Large intestine (tissue), 3 donors: ENCODE results near the gene KLF16. TPM values are rescaled to one million over a fixed set of nuclear protein-coding genes. Genes with fewer than 3 reads are reported as not detected.

ENCODE experiments used
- DNase-seq, 2 donors: peaks; one replicate each; pipeline versions ENCODE4 v3.0.0 to v3.0.0-alpha.2; 2013
- H3K27ac ChIP-seq: one replicate; pipeline ENCODE4 v1.5.1; 2013; ENCODE audit warnings: low read length
- H3K27me3 ChIP-seq: 2 replicates; pipeline ENCODE4 v1.6.1; 2013; ENCODE audit warnings: low read length; ENCODE audit not compliant: control insufficient read depth, insufficient read depth
- H3K36me3 ChIP-seq: 2 replicates; pipeline ENCODE4 v1.6.1; 2013; ENCODE audit warnings: low read length; ENCODE audit not compliant: control insufficient read depth, insufficient read depth
- H3K4me1 ChIP-seq: one replicate; pipeline ENCODE4 v1.6.1; 2013; ENCODE audit warnings: low read length; ENCODE audit not compliant: control insufficient read depth, insufficient read depth
- H3K4me3 ChIP-seq: one replicate; pipeline ENCODE4 v1.5.1; 2013; ENCODE audit warnings: low read length
- H3K9me3 ChIP-seq: one replicate; pipeline ENCODE4 v1.6.1; 2013; ENCODE audit warnings: mild to moderate bottlenecking, low read depth, low read length, moderate library complexity; ENCODE audit not compliant: control insufficient read depth
- WGBS: methylation state at CpG from one replicate; pipeline ENCODE4 v1.1.5; 2013; ENCODE audit warnings: low lambda C conversion rate; ENCODE audit not compliant: insufficient coverage; 5-methylcytosine and 5-hydroxymethylcytosine counted together
- polyA plus RNA-seq: library from polyadenylated mRNA; unstranded; fragments of 120-200 nt; gene quantifications from one replicate; pipeline ENCODE4 v1.2.1, GENCODE V29; 2013

KLF16 gene
- polyA plus RNA-seq, 1 donor: 19.5 TPM

DNA sequence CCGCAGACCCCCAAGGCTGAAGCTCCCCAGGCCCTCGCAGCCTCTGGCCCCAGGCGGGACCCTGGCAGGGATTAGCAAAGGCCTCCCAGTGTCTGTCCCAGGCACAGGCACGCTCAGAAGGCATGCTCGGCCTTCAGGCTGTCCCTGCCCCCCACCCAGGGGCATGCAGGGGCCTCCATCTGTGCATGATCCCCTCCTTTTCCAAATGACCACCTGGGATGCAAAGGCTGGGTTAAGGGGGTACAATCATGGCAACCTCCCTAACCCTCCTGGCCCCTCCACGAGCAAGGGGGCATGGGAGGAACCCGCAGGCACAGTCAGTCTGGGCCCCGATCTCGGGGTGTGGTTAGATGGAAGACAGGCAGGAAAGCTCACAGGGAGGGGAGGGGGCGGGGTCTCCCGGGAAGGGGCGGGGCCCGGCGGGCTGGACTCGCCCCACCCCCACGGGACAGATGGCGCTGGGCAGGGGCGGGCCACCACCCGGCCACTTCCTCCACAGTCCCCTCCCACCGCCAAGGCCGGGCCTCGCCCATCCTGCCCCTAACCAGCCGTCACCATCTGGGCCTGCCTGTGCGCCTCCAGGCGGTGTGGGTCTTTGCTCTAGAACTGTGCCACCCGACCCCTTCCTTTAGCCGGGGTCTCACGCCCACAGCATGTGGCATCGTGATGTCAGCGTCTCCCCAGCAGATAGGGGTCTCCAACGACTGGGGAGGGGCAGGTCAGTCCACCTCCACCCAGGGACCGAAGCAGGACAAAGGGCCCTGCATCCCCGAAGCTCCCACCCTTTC, 8.1 kb downstream of the KLF16 start:
- peak; percentile 85 to 92 for DNase-seq
- H3K4me3 ChIP-seq: peak overlapping the region; percentile 42
- no CpG with 5 or more reads among the region's 33 CpGs for WGBS
- peaks cover 70% of the 10 kb centered on the region for H3K4me1 ChIP-seq
- no peaks in the 10 kb centered on the region for H3K9me3 ChIP-seq
- H3K27ac ChIP-seq: peak overlapping the region; percentile 87
- no peaks in the 10 kb centered on the region for H3K27me3 ChIP-seq
- peaks cover 4% of the 10 kb centered on the region for H3K36me3 ChIP-seq

DNA sequence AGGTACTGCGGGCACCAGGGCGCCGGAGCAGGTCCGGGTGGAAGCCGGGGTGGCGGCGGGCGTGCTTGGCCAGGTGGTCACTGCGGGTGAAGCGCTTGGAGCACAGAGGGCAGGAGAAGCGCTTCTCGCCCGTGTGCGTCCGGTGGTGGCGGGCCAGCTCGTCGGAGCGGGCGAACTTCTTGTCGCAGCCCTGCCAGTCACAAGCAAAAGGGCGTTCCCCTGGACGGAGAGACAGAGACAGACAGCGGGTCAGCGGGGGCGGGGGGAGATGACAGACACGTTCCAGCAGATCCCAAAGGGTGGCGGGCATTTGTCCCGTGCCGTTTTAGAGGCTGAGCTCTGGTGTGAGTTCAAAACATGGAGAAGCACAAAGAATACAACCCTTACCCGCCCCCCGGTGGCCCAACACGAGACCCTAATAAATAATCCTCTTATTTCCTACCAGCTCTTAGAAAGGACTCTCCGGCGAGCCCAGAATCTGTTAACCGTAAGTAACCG, 8.8 kb downstream of the KLF16 start:
- no peak for DNase-seq
- WGBS: no CpG with 5 or more reads among the region's 37 CpGs
- Histone ChIP-seq H3K27me3 (no peaks in the 10 kb centered on the region), H3K36me3 (peaks cover 4% of the 10 kb centered on the region), H3K27ac (peak overlapping the region; percentile 87), H3K9me3 (no peaks in the 10 kb centered on the region), H3K4me3 (no peak overlapping the region), H3K4me1 (peaks cover 64% of the 10 kb centered on the region)

DNA sequence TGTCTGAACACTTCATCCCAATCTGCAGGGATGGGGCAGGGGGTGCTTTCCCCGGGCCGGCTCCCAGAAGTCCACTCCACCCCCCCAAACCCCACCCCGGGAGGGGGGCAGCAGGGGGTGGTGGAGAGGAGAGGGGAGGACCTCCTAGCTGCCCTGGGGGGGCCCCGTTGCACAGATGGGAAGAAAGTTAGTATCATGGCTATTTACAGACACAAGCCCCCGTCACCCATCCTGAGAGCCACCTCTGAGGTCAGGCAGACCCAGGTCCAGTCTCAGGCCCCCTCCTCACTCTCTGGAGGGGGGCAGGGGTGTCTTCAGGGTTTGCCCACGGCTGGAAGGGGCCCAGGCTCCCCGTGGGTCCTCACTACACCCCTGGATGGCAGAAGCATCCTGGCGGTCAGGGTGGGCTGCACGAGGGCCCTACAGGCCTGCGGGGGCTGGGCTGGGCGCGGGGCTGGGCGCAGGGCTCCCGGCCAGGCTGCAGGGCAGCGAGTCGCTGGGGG, 9.3 kb downstream of the KLF16 start:
- no peak for DNase-seq
- Histone ChIP-seq H3K4me1 (peaks cover 59% of the 10 kb centered on the region), H3K27ac (no peak overlapping the region), H3K27me3 (no peaks in the 10 kb centered on the region), H3K4me3 (no peak overlapping the region), H3K9me3 (no peaks in the 10 kb centered on the region), H3K36me3 (peaks cover 4% of the 10 kb centered on the region)
- WGBS: no CpG with 5 or more reads among the region's 16 CpGs

DNA sequence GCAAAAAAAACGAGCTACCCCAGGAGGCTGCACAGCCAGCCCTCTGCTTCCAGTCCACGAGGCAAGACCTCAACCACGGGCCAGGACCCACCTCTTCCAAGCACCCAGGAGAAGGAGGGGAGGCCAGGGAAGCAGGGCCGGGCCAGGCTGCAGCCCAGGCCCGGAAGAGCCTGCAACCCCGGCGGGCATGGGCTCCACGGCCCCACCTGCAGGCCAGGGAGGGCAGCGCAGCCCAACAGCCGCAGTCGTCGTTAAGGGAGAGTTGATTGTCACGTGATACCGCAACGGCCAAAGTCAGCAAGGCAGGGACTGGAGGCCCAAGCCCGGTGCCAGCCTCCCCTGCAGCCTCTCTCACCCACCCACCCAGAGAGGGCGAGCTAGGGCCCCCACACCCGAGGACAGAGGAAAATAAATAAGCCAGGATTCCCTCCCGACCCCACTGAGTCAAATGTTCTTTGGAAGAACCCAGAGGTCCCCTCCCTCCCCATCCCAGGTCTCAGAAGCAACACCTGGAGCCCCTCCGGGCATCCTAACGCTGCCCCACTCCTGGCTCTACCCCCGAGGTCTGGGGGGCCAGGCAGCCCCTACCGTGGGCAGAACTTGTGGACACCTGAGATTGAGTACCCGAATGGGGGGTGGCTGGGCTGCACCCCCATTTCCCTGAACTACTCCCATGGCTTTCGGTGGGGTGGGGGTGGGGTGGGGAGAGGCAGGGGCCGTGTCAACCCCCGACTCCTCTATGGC, 9.9 kb downstream of the KLF16 start:
- DNase-seq: peak; percentile 85 to 89
- Histone ChIP-seq H3K27me3 (no peaks in the 10 kb centered on the region), H3K4me1 (peaks cover 53% of the 10 kb centered on the region), H3K27ac (peak overlapping the region; percentile 71), H3K4me3 (no peak overlapping the region), H3K36me3 (peaks cover 4% of the 10 kb centered on the region), H3K9me3 (no peaks in the 10 kb centered on the region)
- WGBS: no CpG with 5 or more reads among the region's 27 CpGs

DNA sequence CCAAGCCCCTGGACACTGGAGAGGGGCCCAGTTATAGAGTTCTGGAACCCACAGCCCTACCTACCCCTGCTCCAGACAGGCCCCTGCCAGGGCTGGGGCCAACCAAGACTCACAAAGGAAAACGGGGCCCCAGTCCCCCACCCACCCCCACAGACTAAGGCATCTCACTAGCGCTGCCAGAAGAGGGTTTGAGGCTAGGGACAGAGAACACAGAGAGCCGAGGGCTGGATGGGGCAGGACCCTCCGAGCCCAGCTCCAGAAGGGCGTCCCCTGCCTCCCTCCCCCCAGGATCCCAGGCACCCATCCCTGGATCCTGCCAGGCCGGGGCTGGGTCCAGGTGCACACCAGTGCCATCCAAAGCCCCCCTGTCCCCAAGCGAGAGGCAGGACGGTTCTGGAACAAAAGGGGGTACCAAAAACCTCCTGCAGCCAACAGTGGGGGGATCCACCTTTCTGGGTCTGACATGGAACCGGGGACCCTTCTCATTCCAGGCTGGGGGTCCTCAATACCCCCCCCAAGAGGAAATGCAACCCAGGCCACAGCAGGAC, 10.7 kb downstream of the KLF16 start:
- Histone ChIP-seq H3K9me3 (no peaks in the 10 kb centered on the region), H3K27ac (no peak overlapping the region), H3K4me3 (no peak overlapping the region), H3K27me3 (no peaks in the 10 kb centered on the region), H3K36me3 (peaks cover 4% of the 10 kb centered on the region), H3K4me1 (peaks cover 45% of the 10 kb centered on the region)
- DNase-seq: no peak
- WGBS: no CpG with 5 or more reads among the region's 9 CpGs

DNA sequence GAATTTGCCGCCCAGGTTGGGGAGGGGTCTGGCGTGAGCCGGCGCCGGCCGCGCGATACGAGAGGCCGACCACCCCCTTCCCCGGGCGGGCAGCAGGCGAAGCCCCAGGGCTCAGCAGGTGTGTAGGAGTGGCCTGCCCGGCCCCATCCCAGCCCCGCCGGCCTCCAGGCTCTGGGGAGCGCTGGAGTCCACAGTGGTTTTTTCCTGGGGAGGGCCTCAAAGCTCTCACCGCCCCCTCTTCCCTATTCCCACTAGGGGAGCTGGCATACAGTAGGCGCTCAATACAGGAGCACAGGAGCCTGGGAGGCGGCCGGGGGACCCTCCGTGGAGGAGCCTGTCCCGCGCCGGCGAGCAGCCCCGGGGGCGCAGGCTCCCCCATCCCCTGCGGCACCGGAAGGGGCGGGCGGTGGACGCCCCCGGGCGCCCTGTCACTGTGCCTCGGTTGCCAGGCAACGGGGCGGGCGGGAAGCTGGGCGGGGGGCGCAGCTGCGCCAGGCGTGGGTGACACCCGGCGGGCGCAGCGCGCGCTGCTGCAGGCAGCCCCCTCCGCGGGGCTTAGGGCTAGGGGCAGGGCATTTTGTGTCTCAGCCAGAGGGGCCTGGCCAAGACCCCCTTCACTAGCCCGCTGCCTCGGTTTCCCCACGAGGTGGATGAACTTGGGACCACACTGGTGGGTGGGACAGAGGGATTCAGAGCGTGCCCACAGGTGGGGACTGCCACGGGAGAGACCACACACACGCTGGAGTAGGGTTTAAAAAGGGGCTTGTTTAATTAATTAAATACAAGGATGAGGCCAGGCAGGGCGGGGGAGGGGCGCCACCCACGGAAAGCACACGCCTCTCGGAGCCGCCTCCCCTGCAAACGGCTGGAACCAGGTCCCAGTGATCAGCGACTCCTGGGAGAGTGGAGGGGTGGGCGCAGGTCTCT, 11.5 kb downstream of the KLF16 start:
- Histone ChIP-seq H3K27me3 (no peaks in the 10 kb centered on the region), H3K36me3 (peaks cover 4% of the 10 kb centered on the region), H3K4me3 (no peak overlapping the region), H3K9me3 (no peaks in the 10 kb centered on the region), H3K27ac (no peak overlapping the region), H3K4me1 (peaks cover 46% of the 10 kb centered on the region)
- no peak for DNase-seq
- WGBS: no CpG with 5 or more reads among the region's 66 CpGs

DNA sequence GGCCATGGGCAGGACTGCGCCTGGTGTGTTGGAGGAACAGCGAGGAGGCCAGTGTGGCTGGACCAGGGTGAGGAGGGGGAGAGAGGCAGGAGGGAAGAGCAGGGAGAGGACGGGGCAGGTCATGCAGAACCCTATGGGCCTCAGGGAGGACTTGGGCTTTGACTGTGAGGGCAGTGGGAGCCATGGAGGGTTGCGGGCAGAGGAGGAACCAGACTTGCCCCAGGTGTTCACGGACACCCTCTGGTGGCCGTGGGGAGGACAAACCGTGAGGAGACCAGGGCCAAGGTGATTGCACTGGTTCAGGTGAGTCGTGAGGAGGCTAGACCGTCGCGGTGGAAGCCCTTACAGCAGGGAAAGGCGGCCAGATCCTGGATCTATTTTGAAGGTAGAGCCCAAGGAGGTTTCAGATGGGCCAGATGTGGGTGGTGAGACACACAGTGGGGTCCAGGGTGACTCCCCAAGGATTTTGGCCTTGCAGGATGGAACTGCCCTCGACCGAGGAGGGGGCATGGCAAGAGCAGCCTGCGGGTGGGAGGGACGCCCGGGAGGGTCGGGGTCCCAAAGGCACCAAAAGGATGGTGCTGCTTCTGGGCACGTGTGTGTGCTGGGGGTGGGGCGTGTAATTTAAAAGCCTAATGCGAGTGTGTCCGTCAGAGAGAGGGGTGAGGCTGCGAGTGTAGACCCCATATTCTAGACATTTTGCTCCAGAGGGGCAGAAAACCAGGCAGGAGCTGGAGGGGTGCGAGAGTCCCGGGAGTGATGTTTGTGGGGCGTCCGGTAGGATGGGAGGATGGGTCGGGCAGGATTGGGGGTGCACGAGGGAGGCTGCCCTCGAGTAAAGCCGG, 12.3 kb downstream of the KLF16 start:
- H3K27ac ChIP-seq: no peak overlapping the region
- 70% methylated on average over 2 of the region's 31 CpGs for WGBS
- H3K9me3 ChIP-seq: no peaks in the 10 kb centered on the region
- peaks cover 7% of the 10 kb centered on the region for H3K36me3 ChIP-seq
- H3K27me3 ChIP-seq: no peaks in the 10 kb centered on the region
- peaks cover 48% of the 10 kb centered on the region for H3K4me1 ChIP-seq
- H3K4me3 ChIP-seq: no peak overlapping the region
- DNase-seq: no peak

DNA sequence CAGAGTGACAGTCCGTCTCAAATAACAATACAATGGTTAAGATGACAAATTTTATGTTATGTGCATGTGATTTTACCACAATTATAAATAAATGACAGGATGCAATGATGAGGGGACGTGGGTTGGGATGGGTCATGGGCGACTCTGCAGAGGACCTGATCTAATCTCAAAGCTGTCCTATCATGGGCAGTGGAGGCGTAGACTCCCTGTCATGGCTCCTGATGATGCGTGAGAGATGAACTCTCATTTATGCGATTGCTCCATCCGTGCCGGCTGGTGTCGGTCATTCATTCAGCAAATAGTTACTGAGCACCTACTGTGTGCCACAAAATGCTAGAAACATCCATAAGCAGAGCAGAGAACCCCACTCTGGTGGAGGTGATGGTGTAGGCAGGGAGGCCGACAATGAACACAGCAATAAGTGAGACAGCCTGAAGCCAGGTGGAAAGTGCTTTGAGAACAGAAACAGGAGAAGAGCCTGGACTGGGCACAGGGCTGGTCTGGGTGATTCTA, 13.4 kb downstream of the KLF16 start:
- no CpG with 5 or more reads among the region's 10 CpGs for WGBS
- Histone ChIP-seq H3K36me3 (peaks cover 12% of the 10 kb centered on the region), H3K9me3 (no peaks in the 10 kb centered on the region), H3K4me1 (peaks cover 43% of the 10 kb centered on the region), H3K4me3 (no peak overlapping the region), H3K27me3 (no peaks in the 10 kb centered on the region), H3K27ac (no peak overlapping the region)
- DNase-seq: no peak

DNA sequence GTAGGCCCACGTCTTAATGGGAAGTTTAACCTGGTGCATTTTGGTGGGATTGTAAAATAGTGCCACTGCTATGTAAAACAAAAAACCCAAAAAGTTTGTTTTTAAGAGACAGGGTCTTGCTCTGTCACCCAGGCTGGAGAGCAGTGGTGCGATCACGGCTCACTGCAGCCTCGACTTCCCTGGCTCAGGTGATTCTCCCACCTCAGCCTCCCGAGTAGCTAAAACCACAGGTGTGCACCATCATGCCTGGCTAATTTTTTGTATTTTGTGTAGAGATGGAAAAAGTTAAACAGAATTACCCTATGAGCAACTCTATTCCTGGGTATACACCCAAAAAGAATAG, 14.3 kb downstream of the KLF16 start:
- no peak for DNase-seq
- H3K9me3 ChIP-seq: no peaks in the 10 kb centered on the region
- peaks cover 13% of the 10 kb centered on the region for H3K36me3 ChIP-seq
- no CpG with 5 or more reads among the region's 5 CpGs for WGBS
- H3K4me3 ChIP-seq: no peak overlapping the region
- H3K27ac ChIP-seq: no peak overlapping the region
- peaks cover 36% of the 10 kb centered on the region for H3K4me1 ChIP-seq
- no peaks in the 10 kb centered on the region for H3K27me3 ChIP-seq
